GM18873 (cell line): ENCODE results near the gene CIROP.
"Not testable (repeated sequence)": the region's sequence is repeated elsewhere in the genome, so short reads cannot be mapped to it uniquely, and the experiment has no call there.

Source experiments
- ATAC-seq: cut with Tn5 transposase; IDR thresholded peaks from one replicate; pipeline ENCODE4 v1.9.1; 2021; ENCODE audit warnings: mild to moderate bottlenecking, moderate library complexity, moderate number of reproducible peaks; ENCODE audit not compliant: unreplicated experiment, low FRiP score

CIROP gene

DNA sequence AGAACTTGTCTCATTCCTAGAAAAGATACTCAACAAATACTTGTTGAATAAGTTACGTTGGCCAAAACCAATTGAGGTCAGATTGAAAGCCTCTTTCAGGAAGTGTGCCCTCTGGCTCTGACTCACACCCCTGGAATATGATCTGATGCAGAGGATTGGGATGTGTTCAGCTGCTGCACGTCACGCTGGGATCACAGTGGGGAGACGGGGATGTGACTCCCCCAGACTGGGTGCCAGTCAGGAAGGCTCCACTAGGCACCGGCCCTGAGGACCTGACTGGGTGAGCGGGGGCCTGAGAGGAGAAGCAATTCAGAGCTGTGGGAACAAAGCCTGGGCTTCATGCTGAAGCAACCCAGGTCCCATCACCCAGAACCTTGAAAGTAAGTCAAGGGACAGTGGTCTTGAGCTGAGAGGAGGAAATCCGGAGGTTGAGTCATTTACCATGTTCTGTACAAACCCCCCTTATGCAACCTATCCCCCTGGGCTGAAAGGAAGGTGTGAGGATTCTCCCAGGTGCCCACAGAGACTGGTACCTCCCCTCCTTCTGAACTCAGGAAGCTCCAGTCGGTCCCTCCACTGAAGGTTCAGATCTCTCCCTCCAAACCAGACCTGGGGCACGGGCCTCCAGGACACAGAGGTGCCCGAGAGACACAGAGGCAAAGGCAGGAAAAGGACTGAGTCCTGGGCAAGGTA is 10.4 kb upstream of the CIROP start:
- ATAC-seq = no peak

DNA sequence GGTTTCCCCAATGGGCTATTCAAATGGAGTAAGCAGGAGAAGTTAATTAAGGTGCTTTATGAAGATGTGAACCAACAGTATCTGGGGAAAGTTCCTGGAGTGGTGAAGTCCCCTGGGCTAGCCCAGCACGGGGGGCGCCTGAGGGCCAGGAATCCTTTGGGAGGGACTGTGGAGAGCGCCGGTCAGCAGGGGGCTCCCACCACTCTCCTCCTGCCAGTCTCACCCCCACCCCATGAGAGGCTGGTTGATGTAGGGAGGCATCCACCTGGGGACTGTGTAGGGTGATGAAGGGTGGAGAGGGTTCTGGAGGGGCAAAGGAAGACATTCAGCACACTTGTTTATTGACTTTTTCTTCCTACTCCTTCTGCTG is 9.9 kb upstream of the CIROP start:
- ATAC-seq = no peak

DNA sequence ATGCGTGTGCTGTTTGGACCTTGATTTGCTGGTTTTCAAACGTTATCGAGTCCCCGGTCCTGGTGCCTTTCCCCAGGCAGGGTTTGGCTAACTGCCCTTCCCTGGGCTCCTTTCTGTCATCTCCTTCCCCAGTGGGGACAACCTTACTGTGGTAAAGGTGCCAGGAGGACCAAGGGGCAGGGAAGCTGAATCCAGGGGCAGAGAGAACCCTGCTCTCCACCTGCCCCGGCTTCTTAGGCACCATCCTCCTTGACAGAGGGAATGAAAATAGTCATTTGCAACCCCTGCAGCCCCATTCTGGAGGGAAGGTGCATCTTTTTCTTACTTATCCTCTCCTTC is 9.3 kb upstream of the CIROP start:
- ATAC-seq = no peak

DNA sequence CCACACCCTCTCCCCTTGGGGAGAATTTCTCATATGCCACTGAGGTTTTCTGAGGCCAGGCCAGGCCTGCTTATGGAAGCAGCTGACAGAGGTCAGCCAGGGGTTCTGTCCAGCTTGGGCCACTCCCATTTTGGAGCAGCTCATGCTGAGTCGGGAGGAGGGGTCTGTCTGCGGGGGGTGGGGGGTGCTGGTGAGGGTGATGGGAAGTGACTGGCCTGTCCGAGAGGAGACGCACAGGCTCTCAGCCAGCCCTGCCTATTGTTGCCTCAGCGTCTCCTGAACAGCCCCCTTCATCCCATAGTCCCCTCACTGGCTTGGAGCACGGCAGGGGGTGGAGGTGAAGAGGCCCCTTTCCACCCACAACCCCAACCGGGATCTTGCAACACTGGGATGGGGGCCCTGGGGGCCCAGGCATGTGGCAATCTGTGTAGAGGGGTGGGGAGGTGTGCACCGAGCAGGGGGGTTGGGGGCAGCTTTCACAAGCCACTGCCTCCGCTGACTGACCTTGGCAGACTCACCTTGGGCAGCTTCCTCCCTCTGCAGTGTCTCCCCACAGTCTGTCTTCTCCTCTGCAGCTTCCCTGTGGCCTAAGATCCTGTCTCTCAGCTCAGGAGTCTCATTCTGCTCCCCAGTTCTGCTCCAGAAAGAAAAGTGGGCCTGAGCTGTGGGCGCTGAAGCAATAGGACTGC is 8.8 kb upstream of the CIROP start:
- no peak for ATAC-seq

DNA sequence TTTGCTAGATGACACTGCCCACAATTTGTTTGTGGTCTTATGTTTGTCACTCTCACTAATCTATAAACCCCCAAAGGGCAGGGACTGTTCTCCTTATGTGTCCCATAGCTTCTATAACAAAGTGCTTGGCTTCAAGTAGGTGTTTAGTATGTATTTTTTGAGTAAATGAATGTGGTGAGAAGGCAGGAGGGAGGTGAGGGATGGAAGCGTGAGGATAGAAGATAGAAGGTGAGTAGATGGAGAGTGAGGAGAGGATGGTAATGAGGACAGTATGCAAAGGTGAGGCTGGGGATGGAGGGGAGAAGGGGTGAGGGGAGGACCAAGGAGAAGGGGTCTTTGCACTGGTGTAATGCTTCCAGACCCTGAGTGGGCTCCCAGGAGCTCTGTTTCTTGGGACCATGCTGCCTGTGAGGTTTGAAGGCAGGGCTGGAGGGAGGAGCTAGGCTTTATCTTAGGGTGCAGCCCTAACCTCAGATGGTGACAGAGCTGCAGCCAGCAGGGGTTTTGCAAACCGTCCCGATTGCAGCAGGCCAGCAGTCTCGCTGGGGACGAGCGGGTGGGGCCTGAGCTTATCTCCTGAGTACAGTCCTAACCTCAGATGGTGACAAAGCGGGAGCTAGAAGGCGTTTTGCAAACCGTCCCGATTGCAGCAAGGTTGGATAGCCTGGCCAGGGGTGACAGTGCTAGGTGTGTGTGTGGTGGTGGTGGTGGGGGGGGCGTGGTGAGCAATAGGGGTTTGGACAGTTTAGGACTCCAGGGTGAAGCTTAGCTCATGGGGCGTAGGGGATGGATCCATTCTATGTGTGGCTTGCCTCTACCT is 7.8 kb upstream of the CIROP start:
- ATAC-seq = no peak

DNA sequence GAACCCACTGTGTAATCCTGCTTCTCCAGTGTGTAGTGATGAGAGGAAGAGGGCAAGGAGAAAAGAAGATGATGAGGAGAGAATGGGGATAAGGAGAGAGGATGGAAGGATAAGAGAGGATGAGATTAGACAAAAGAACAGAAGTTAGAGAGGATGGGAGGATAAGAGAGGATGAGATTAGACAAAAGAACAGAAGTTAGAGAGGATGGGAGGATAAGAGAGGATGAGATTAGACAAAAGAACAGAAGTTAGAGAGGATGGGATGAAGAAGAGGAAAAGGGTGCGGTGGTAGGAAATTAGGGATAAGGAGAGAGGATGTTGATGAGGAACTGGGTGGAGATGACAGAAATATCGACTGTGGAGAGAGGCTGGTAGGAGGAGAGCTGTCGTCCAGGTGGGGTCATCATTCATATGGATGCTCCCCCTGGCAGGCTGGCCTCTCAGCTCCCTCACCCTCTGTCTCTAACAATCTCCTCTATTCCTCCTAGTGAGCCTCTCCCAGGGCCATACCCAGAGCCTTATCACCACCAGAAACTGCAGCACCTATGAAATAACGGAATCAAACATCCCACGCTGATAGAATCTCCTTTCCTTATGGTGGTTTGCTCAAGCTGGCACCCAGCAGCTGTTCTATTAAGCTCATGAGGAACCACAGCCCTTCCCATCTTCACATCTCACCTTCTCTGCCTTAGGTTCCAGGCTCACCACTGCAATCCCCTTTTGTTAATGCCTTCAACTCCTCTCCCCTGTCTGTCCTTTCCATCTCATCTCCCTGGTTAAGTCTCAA is 6.0 kb upstream of the CIROP start:
- no peak for ATAC-seq

DNA sequence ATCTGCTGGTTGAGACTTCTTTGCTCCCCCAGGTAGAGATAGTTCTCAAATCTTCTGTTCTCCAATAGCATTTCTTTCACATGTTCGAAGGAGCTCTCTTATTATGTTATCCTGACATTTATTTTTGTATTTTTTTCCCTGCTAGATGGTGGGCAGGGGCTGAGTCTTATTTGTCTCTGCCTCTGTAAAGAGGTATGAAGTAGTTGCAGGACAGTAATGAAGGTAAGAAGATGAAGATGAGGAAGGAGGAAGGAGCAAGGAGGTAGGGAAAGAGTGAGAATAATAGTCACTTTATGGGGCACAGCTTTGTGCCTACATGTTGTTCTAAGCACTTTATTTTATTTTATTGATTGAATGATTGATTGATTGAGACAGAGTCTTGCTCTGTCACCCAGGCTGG is 5.0 kb upstream of the CIROP start:
- no peak for ATAC-seq

DNA sequence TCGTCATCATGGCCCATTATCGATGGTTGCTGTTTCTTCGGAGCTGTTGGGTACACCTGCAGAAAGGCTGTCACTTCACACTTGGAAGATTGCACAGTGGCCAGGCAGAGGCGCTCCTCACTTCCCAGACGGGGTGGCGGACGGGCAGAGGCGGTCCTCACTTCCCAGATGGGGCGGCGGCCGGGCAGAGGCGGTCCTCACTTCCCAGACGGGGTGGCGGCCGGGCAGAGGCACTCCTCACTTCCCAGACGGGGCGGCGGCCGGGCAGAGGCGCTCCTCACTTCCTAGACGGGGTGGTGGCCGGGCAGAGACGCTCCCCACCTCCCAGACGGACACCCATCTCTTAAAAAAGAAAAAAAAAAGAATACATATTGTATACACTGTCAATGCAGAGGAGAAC is 3.4 kb upstream of the CIROP start:
- ATAC-seq = not testable (repeated sequence)

DNA sequence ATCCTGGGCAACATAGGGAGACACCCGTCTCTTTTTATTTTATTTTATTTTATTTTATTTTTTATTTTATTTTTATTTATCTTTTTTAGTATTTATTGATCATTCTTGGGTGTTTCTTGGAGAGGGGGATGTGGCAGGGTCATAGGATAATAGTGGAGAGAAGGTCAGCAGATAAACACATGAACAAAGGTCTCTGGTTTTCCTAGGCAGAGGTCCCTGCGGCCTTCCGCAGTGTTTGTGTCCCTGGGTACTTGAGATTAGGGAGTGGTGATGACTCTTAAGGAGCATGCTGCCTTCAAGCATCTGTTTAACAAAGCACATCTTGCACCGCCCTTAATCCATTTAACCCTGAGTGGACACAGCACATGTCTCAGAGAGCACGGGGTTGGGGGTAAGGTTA is 2.8 kb upstream of the CIROP start:
- not testable (repeated sequence) for ATAC-seq

DNA sequence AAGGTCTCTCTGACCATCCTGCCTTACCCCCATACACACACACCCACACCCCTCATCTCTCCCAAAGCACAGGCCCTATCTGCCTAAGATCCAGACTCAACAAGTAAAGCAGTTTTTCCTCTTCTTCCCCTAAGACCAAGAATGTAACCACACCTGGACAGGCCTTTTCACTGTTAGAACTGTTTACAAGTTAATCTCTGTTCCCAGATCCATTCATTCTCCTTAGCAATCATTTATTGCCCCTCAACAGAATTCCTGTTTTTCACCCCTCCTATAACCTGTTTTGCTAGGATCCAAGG is 1.9 kb upstream of the CIROP start:
- no peak for ATAC-seq

DNA sequence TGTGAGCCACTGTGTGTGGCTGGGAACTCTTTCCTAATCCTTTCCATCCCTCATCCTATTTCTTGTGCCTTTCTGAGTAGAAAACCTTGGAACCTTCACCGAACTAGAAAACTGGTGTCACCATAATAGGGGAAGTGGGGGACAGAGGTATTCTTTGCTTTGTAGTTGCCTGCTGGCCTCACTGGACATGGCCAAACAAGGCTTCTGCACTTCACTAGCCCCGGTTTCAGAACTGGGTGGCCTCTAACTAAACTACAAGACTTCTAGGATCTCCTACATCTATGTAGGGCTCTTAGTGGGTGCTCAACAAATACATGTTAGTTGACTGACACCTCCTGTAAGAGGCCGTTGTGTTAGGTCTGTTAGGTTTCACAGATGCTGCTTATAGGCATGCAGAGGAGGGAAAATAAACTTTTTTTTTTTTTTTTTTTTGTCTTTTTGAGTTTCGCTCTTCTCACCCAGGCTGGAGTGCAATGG is 597 bp upstream of the CIROP start:
- no peak for ATAC-seq

DNA sequence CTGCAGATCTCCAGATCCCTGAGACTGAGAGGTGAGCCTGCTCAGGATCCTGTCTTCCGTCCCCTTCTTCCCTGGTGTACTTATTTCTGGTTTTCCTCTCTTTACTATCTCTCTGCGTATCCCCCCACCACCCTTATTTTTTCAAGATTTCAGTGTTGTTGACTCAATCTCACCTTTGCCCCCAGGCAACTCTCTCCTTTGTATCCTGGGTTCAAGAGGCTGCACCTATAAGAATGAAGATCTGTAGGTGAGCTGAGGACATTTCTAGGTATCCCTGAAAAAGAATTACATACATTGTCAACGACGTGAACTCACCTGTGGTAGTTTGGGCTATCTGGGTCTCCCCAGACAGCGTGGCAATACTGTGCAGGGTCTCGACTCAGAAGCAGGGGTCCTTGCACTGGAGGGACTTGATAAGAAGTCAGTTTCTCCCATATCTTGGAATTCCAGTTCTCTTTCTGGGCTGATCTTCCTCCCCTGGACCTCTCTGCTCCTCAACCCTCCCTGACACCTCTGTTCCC is 659 bp downstream of the CIROP start:
- ATAC-seq = no peak

DNA sequence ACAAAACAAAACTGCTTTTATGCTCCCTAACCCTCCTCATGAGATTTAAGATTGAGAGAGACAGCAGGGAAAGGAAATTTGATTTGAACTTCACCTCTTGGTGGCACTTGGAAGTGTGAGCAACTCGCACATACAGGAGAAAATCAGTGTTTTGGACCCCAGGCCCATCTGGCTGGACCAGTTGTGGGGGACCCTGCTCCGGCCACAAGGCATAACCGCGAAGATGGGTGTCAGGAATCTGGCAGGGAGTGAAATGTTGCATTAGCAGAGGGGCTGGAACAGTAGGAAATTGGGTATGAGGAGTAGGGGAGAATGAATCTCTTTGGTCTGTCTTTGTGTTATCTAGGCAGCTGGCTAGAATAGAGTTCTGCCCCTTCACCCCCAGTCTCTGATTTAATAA is 1.2 kb downstream of the CIROP start:
- no peak for ATAC-seq

DNA sequence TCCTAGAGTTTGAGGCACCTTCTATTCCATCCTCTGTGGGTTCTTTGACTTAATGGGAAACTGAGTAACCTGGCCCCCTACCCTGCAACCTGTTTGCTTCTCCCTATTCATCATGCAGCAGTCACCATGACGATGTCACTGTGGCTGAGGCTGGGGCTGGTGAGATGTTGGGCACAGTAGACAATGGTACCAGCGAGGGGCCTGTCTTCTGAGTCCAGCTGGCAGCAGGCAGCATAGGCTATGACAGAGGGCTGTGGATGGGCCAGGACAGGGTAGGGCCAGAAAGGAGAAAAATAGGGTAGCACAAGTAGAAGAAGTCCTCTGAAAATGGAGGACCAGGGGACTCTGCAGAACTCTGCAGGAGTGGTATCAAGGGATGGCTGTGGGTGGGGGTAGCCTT is 2.0 kb downstream of the CIROP start:
- ATAC-seq = no peak

DNA sequence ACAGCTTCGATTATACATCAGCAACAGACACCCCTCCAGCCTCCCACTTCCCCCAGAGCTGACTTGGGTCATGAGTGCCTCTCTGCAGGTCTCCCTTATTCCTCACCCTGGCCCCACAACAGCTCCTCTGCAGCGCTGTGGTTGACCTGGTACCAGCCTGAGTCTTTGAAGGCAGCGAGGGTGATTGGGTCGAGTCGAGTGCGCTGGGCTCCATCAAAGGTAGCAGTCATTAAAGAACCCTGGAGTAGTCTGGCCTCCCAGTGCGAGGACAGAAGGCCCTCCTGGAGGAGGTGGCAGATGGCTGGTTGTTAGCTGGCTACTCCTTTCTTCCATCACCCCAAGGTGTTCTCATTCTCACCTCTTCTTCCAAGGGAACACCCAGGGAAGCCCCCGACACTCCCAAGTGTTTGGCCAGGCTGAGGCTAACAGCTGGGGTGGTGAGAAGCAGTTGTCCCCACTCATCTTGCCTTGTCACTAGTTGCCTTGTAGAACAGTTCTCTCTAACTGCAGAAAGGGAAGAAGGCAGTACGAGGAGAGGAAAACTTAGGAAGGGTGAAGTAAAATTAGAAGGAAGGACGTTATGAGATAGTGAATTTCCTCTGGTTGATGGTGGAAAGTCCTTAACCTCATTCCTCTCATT is 2.7 kb downstream of the CIROP start:
- no peak for ATAC-seq

DNA sequence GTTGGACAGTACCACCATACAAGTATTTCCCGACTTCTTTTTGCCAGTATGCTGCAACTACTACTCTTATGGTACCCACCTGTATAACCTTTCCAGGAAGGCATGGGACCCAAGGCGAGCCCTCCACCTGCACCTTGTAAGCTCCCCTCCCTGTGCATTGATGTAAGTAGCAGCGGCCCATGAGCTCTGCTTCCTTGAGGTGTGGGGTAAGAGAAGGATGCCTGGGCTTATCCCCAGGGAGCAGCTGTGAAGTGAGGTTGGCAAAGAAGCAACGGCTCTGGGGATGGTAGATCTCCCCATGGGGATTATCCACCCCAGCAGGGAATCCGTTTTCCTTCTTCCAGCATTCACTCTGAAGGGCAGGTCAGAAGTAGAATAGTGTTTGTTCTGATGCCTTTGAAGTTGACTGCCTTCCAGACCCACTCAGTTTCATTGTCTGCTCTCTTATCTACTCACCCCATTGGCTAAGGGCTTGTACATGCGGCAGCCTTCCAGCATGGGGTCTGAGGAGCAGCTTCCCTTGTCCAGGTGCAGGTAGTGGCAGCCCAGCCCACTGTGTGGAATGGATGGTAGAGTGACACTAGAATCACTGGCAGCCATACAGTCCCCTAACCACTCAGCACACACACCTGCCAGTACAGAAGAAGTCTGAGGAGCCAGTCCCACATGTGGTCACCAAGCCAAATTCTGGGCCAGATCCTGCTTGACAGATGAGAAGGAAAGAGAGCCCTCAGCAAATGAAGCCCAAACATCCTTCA is 3.4 kb downstream of the CIROP start:
- no peak for ATAC-seq

DNA sequence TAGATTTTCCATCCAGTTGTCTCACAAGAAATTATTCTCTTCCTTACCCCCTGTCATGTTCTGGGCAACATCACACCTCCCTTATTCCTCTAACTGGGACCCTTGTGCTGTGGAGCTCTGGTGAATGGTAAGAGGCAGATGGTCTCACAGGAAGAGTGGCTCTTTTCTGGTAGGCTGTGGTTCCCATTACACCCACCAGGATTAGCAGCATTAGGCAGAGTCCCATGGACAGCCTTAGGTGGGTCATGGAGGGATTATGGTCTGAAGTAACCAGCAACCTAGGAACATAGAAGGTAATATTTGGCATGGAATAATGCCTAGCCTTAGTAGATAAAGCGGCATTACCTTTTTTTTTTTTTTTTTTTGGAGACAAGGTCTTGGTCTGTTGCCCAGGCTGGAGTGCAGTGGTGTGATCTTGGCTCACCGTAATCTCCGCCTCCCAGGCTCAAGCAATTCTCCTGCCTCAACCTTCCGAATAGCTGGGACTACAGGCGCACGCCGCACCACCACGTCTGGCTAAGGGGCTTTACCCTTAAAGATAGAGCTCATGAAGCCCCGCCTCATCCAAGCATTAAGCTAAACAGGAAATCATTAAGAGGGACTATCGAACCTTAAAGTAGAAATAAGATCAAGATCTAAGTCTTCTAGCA is 5.5 kb downstream of the CIROP start:
- no peak for ATAC-seq

DNA sequence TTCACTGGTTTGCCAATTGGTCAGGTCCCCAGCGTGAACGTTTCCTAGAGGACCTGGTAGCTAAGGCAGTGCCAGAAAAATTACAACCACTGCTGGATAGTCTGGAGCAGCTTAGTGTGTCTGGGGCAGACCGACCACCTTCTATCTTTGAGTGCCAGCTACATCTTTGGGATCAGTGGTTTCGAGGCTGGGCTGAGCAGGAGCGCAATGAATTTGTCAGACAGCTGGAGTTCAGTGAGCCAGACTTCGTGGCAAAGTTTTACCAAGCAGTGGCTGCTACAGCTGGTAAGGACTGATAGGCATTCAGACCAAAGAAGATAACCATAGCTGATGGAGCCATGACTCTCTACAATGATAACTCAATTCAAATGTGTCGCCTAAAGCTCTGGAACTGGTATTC is 7.0 kb downstream of the CIROP start:
- ATAC-seq = no peak
